Stimulated activated CD8-positive, alpha-beta memory T cell treated with anti-CD3 and anti-CD28 coated beads, Interleukin-7, amount 100 ng/mL, for 24 hours (primary cell): ENCODE measurements around the gene TPK1.

Source experiments
- DNase-seq: peaks from one replicate; pipeline ENCODE4 v3.0.0-alpha.2; 2020; ENCODE audit warnings: low read depth

Gene TPK1

DNA sequence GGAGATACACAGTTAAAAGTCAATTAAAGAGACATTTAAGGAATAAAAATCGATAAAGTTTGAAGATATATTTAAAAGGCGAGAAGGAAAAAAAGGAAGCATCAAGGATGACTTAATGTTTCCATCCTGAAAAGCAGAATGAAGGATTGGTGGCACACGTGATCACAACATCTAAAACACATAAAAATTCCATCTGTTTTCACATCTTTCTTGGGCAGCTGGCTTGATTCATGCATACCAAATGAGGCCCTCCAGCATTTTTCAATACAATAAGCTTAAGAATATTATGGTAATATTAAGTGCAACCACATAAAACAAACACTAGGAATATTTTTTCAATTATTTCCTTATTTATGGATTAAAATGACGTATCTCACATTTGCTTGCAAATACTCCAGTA, 112.6 kb downstream of the TPK1 start:
- no peak for DNase-seq

DNA sequence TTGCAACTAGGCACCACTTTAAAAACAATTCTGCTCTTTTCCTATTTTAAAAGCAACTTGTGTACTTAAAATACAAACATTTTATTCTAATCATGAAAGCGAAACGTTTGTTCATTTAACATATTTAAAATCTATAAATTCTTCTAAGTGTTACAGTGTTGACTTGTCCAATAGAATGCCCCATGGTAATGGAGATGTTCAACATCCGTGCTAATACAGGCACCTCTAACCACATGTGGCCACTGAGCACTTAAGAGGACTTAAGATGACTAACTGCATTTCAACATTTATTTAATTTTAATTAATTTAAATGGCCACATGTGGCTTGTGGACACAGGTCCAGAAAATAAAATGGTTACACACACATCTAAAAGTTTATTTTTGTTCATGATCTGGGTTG, 115.1 kb downstream of the TPK1 start:
- DNase-seq, result no peak

DNA sequence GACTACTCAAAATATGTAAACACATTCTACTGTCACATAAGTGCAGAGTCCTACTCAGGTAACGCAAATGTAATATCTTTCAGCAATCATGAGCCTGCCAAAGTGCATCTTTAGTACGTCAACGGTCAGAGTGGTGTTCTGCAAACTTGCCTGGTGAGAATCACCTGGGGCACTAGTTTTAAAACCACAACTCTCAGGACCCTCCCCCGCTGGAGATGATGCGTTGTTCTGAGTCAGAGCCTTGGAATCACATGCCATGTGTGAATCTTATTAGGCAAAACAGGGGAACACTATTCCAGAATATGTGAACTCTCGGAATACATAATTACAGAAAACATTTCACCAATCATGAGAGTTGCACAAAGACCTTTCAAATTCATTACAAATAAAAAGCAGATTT, 115.7 kb downstream of the TPK1 start:
- no peak for DNase-seq

DNA sequence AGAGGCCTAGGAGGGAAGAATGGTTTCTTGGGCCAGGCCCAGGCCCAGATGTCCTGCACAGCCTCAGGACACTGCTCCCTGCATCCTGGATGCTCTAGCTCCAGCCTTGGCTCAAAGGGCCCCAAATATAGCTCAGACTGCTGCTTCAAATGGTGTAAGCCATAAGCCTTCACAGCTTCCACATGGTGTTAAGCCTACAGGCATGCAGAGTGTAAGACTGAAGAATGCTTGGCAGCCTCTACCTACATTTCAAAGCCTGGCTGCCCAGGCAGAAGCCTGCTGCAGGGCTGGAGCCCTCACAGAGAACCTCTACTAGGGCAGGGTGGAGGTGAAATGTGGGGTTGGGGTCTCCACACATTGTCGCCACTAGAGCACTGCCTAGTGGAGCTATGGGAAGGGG, 118.1 kb downstream of the TPK1 start:
- DNase-seq, result no peak

DNA sequence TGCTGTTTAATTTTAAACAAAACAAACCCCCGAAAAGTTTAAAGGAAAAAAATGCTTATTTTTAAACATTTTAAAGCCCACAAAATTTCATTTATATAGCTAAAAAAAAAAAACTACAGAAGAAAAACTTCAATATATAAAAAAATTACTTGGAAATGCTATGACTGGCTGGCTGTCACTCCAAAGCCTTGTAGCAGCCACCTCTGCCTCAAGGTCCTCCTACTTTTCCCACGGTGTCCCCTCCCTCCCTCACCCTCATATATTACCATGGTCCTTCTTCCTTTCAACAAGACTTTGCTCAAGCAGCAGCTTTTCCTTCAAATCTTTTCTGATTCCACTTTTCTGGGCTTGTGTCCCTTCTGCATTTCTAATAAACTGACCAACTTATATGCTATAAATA, 122.0 kb downstream of the TPK1 start:
- DNase-seq, result no peak

DNA sequence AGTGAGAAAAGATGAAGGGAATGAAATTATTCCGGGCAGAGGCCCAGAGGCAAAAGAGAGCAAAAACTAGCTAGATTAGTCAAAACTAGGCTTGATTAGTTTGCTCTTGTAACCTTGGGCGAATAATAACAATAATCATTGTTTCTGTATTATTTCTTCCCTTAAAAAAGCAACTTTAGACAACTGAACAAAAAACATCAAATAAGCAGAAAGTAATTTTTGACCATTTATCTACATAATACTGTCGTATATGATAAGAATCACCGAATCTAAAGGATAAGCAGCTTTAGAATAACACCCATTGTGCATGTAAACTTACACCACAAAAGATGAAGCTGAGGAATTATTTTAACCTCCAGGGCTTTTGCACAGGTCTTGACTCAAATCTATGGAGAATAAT, 125.1 kb downstream of the TPK1 start:
- no peak for DNase-seq

DNA sequence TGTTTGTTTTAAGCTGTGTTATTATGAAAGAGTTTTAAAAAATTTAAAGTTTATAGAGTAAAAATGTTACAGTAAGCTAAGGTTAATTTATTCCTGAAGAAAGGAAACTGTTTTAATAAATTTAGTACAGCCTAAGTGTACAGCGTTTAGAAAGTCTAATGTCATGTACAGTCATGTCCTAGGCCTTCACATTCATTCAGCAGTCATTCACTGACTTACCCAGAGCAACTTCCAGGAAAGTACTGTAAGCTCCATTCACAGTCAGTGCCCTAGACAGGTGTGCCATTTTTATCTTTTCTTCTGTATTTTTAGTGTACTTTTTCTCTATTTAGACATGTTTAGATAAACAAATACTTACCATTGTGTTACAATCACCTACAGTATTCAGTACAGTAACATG, 126.8 kb downstream of the TPK1 start:
- no peak for DNase-seq

DNA sequence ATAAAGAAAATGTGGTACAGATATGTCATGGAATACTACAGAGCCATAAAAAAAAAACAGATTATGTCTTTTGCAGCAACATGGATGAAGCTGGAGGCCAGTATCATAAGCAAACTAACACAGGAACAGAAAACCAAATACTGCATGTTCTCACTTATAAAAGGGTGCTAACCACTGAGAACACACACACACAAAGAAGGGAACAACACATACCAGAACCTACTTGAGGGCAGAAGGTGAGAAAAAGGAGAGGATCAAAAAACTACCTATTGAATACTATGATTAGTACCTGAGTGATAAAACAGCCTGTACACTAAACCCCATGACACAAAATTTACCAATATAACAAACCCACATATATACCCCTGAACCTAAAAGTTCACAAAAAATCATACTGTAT, 144.6 kb downstream of the TPK1 start:
- DNase-seq, result no peak

DNA sequence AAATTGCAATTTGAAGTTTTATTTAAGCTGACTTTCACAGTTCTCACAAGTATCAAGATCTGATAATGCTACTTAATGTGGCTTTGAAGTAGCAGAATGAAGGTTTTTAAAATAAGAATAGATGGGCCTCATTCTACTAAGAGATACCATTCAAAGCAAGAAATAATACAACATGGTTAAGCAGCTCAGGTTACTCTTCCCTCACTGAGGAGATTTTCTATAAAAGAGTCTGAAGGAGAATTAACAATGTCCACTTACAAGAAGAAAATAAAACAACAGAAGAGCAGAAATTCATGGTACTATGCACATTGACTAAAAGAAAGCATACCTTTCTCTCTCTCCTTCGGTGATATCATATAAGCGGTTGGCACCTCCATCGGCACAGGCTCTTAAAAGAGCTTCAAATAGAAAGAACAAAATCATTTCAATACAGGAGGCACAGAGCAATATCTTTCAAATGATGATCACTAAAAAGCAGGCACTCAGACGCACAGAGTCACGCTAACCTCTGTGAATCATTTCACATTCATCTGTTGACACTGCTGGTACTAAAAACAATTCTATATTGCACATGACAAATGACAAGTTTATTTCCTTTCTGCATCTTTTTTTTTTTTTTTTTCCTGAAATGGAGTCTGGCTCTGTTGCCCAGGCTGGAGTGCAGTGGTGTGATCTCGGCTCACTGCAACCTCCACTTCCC, 153.1 kb downstream of the TPK1 start:
- DNase-seq, result no peak

DNA sequence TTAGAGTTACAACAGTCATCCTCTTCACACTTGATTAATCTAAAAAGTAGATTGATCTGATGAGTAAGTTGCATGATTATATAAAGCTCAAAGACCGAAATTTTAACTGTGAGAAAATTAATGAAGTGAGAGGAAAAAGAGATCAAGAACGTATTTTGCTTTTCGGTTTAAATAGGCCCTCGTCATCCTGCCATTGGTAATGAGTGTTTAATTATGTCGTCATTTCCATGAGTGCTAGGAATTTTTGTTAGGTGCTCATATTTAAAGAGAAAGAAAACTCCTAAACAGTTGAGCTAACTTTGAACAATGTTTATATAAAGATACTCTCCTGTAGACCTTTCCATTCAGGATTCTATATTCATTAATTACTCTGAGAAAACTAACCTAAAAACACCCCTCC, 159.4 kb downstream of the TPK1 start:
- DNase-seq, result no peak

DNA sequence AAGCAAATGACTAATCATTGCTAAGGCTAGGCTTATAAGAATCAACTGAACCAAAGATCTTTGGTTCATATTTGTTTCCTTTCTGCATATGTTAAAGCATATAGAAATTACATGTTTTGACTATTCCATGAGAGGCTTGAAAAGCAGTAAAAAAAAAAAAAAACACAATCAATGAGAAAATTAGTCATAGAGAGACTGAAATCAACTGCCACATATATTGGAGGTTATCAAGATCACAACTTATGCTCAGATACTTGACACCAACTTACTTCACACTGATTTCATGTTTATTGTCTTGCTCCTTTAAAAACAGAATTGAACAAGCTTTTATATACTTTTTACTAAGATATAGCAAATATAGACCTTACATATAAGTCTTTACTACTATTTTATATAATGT, 161.3 kb downstream of the TPK1 start:
- DNase-seq, result no peak

DNA sequence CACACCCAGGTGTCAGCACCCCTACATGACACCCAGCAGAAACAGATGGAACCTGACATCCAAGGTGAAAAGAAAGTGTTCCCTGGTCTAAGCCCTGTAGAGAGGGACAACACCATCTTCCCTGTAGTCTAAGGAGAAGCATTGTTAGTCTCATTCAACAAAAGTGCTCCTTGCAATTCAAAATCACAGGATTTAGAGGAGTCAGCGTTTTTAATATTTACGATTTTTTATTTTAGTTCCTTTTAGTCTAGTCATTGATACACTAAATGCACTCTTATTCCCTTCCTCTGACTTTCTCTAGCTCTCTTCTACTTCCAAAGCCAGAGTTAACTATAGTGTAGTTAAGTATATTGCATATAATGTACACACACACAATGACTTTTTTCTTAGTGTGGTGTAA, 163.0 kb downstream of the TPK1 start:
- DNase-seq, result no peak

DNA sequence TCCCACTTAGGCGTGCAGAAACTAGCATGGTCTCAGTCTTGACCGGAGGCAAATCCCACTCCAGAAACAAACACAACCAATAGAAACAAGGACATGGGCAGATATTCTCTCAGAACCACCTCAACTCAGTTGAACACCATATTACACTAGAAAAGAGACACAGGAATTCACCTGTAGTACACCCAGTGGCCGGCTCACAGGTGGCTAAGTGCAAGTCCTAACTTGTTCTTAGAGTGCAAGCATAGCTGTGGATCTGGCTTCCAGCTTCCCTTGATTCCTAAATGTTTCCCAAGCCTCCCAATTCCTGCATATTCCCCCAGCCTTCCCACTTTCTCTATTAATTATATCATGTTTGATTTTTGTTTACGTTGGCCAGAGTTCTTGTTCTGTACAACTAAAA, 164.4 kb downstream of the TPK1 start:
- DNase-seq, result no peak

DNA sequence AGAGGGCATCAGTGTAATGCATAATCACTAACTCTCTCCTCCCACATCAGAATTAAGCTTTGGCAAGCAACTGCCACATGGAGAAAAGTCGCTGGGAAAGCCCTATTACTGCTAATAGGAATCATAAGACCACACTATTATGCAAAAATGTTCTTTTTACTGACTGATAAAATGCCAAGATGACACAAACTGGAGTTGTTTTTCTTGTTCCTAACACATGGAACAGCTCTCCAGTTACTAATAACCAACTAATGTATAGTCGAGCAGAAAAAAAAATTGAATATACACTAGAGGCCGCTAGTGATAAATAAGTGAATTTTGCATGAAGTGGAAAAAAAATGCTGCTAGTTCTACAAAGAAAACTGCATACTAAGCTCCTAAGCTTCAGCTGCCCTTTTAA, 165.6 kb downstream of the TPK1 start:
- no peak for DNase-seq

DNA sequence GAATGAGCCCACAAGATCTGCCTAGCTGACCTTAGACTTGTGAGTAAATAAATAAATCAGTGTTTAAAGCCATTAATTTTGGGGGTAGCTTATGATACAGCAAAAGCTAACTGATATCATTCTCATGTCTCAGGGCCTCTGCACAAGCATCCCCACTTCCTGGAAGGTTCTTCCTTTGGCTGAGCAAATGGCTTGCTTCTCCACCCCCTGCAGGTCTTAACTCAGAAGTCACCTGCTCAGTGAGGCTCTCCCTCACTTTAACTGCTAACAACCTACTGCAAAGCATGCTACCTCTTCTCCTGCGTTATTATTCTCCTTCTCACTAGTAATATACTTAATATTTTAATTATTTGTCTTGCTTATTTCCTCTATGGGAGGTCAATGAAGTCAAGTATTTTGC, 167.3 kb downstream of the TPK1 start:
- no peak for DNase-seq

DNA sequence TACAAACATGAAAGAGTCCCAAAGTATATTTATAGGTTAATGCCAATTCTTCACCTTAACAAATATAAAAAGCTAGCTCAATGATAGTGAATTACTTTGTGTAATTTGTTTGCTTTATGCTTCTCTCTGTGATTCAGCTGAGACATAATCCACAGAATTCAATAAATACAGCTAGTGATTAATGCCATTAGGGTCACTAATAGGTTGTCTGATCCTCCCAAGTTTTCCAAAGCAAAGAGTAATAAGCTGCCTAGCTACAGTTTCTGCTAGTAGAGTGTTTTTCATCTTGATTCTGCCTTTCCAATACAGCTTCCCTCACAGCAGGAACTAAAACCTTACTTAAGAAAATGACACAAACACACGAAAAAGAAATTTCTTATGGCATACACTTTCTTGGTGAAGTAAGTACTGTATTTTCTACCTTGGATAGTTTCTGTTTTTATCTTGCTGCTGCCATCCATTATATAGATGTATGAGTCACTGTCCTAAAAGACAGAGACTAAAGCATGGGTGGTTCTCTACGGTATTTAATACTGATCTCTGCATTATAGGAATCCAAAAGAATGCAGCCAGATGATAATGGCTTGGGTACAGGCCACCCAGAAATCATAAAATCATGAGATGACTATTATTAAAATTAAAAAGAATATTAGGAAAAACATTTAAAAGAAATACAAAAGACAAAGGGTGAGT, 170.0 kb downstream of the TPK1 start:
- no peak for DNase-seq

DNA sequence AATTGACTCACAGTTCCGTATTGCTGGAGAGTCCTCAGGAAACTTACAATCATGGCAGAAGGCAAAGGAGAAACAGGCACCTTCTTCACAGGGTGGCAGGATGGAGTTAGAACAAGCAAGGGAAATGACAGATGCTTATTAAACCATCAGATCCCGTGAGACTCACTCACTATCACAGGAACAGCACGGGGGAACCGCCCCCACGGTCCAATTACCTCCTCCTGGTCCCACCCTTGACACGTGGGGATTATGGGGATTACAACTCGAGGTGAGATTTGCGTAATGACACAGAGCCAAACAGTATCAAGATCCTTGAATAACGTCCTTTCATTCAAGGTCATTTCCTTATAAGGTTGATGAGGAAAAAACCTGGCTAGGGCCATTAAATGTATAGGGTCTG, 176.6 kb downstream of the TPK1 start:
- no peak for DNase-seq

DNA sequence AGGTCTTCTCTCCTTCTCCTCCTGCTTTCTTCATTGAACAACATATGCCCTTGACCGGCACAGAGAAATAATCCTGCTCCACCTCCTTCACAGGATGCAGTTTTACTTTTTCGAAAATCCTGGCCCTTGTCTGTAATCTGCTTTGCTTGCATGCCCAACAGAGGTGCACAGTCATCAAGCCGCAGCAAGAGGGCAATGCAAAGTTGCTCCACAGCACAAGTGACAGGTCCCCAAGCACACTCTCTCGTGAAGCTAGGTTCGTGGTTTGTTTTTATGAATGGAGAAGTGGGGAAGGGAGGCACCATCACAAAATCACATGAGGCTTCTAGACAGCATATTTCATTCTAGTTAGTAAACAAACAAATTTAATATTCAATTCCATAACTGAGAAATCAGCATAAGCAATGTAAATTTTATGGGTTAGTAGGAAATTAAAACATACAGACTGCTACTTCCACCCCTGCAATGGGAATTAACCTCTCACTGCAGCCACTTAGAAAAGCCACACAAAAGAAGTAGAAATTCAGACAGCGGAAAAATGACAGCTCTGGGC, 178.8 kb downstream of the TPK1 start:
- no peak for DNase-seq

DNA sequence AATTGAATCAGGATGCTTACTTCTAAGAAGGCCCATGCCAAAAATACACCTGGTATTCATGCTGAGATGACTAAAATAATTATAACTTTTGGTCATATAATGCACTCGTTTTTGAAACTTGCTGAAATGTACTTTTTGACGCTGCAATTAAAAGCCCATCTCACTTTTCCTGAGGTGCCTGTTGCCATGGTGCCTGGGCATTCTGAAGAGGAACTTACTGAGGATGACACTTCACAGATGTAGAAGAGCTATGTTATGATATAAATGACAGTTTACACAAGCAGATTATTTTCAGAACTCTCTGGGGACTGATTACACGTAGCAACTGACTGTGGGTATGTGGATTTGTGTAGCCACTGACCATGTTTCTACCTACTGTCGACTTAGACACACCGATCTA, 182.4 kb downstream of the TPK1 start:
- DNase-seq, result no peak

DNA sequence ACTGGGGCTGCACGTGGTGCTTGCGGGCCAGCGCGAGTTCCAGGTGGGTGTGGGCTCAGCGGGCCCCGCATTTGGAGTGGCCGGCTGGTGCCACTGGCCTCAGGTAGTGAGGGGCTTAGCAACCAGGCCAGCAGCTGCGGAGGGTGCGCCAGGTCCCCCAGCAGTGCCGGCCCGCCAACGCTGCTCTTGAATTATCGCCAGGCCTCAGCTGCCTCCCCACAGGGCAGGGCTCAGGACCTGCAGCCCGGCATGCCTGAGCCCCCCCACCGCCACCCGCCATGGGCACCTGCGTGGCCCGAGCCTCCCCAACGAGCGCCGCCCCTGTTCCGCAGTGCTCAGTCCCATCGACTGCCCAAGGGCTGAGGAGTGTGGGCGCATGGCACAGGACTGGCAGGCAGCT, 185.4 kb downstream of the TPK1 start:
- no peak for DNase-seq

DNA sequence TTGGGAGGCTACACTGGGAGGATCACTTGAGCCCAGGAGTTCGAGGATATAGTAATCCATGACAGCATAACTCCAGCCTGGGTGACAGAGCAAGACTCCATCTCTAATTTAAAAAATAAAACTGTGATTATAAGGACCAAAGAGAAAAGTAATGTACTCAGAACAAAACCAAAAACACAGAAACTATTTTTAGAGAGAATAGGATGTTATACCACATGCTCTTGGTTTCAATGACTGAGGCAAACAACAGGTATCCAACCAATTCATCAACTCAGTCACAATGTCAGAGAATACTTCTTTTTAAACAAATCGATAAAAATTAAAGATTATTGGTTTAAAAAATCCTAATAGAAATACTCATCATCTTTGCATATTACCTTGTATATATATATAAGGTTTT, 186.7 kb downstream of the TPK1 start:
- DNase-seq, result no peak

DNA sequence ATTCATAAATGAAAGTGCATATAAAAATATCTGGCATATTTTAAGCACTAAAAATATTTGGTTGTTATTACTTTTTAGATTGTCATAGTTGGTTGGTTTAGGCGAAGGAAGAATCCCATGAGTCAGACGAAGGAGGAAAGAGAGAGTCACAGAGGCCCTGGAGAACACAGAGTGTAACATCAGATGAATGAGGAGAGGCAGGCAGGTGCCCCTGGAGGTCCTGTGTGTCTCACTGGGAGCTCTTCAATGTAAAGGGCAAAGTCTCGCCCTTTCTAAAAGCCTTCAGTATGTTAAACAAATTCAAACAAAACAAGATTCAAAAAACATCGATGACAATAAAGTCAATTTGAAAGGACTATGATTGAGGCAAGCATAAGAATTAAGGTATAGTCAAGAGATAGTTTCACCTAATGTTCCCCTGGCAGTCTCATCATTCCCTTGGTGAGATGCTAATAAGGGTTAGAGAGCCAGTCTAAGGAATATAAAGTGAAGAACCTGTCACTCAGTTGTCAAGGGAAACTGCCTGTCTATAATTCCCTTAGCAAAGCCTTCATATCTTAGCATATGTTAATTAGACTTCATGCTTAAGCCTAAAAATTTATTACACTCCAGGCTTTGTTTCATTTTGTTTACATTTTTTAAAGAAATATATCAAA, 194.3 kb downstream of the TPK1 start:
- no peak for DNase-seq

DNA sequence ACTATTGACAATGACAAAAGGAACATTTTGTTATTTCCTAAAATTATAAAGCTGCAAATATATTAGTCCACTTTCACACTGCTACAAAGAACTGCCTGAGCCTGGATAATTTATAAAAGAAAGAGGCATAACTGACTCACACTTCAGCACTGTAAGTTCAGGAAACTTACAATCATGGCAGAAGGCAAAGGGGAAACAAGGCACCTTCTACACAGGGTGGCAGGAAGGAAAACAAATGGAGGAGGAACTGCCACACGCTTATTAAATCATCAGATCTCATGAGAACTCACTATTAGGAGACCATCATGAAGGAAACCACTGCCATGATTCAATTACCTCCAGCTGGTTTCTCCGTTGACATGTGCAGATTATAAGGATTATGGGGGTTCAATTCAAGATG, 203.1 kb downstream of the TPK1 start:
- no peak for DNase-seq
